C4-2B (cell line): ENCODE data around the gene TMEFF2.

ENCODE experiments used
- ZFX ChIP-seq: fragments of 450-650 bp; IDR thresholded peaks from 2 replicates; pipeline ENCODE4 v1.6.1; 2017
- TF ChIP-seq, protein P1 (sequence below): fragments of 450-650 bp; conservative IDR thresholded peaks from 2 replicates; pipeline ENCODE4 v1.5.1; 2017; ENCODE audit warnings: mild to moderate bottlenecking

DNA sequence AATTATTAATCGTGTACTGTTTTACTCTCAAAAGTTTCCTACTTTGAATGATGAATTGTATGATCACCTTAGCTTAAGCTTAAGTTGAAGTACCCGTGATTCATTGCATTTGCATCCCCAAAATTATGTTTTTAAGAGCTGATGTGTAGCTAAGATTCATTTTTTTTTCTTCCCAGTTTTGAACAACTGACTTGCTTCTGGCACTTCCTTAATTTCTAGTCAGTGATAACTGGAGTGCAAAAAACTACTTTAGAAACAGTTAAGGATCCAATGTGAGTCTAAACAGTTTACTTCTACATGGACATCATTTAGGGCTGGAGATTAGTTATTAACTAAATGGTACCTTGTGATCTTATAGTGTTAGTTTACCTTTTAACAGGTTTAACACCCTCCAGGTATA, 223.9 kb downstream of the TMEFF2 start:
- TF ChIP-seq, protein P1, sequence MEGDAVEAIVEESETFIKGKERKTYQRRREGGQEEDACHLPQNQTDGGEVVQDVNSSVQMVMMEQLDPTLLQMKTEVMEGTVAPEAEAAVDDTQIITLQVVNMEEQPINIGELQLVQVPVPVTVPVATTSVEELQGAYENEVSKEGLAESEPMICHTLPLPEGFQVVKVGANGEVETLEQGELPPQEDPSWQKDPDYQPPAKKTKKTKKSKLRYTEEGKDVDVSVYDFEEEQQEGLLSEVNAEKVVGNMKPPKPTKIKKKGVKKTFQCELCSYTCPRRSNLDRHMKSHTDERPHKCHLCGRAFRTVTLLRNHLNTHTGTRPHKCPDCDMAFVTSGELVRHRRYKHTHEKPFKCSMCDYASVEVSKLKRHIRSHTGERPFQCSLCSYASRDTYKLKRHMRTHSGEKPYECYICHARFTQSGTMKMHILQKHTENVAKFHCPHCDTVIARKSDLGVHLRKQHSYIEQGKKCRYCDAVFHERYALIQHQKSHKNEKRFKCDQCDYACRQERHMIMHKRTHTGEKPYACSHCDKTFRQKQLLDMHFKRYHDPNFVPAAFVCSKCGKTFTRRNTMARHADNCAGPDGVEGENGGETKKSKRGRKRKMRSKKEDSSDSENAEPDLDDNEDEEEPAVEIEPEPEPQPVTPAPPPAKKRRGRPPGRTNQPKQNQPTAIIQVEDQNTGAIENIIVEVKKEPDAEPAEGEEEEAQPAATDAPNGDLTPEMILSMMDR = no peak
- TF ChIP-seq ZFX = no peak
